CD8-positive, alpha-beta memory T cell (primary cell): ENCODE results near the gene PIK3R1. TPM values are rescaled to one million over a fixed set of nuclear protein-coding genes. Genes with fewer than 3 reads are reported as not detected.

Experiments
- CTCF ChIA-PET: fragments of 350-600 bp; sonication (Branson Sonifier 250); formaldehyde crosslinking; loops from one replicate; lab custom pipeline; 2021; ENCODE audit warnings: antibody characterized with exemption; lab: Charles Lee
- POLR2A ChIA-PET: fragments of 350-600 bp; sonication (Branson Sonifier 250); formaldehyde crosslinking; loops from one replicate; lab custom pipeline; 2021; ENCODE audit warnings: antibody characterized with exemption; lab: Charles Lee
- DNase-seq, 5 donors: peaks; one replicate each; pipeline versions ENCODE4 v3.0.0 to v3.0.0-alpha.2; 2020 to 2022; ENCODE audit warnings: mixed read lengths in 1 of 5
- H3K27ac ChIP-seq: one replicate; pipeline ENCODE4 v1.7.0; 2013; ENCODE audit warnings: low read depth, mild to moderate bottlenecking, low read length, moderate library complexity
- H3K27me3 ChIP-seq: 2 replicates; pipeline ENCODE4 v1.7.0; 2013; ENCODE audit warnings: low read length, mild to moderate bottlenecking; ENCODE audit not compliant: insufficient read depth, poor library complexity, severe bottlenecking
- H3K36me3 ChIP-seq: 2 replicates; pipeline ENCODE4 v1.7.0; 2013; ENCODE audit warnings: mild to moderate bottlenecking, low read length, moderate library complexity; ENCODE audit not compliant: insufficient read depth
- H3K4me1 ChIP-seq: 2 replicates; pipeline ENCODE4 v1.7.0; 2013; ENCODE audit warnings: mild to moderate bottlenecking, low read length, moderate library complexity; ENCODE audit not compliant: insufficient read depth
- H3K4me3 ChIP-seq: 2 replicates; pipeline ENCODE4 v1.7.0; 2013; ENCODE audit warnings: mild to moderate bottlenecking, low read length
- H3K9me3 ChIP-seq: 2 replicates; pipeline ENCODE4 v1.7.0; 2013; ENCODE audit warnings: mild to moderate bottlenecking, low read length
- H3K27ac Mint-ChIP-seq, 8 donors: one replicate each; pipeline ENCODE4 v1.8.0; 2020 to 2021; ENCODE audit warnings: mixed read lengths in 8 of 8, mild to moderate bottlenecking in 6 of 8, inconsistent platforms in 3 of 8, moderate library complexity in 3 of 8
- H3K27me3 Mint-ChIP-seq, 2 donors: one replicate each; pipeline ENCODE4 v1.8.0; 2020 to 2021; ENCODE audit warnings: mixed read lengths in 2 of 2, mild to moderate bottlenecking in 1 of 2, moderate library complexity in 1 of 2
- H3K36me3 Mint-ChIP-seq, 3 donors: one replicate each; pipeline ENCODE4 v1.8.0; 2020 to 2021; ENCODE audit warnings: mixed read lengths in 3 of 3, inconsistent platforms in 1 of 3, mild to moderate bottlenecking in 1 of 3
- H3K4me1 Mint-ChIP-seq, 3 donors: one replicate each; pipeline ENCODE4 v1.8.0; 2020 to 2021; ENCODE audit warnings: mixed read lengths in 3 of 3, inconsistent platforms in 1 of 3, mild to moderate bottlenecking in 1 of 3
- H3K4me3 Mint-ChIP-seq, 7 donors: one replicate each; pipeline ENCODE4 v1.8.0; 2020 to 2021; ENCODE audit warnings: mixed read lengths in 7 of 7, mild to moderate bottlenecking in 6 of 7, moderate library complexity in 4 of 7, inconsistent platforms in 2 of 7
- H3K9me3 Mint-ChIP-seq, 5 donors: one replicate each; pipeline ENCODE4 v1.8.0; 2020 to 2022; ENCODE audit warnings: mixed read lengths in 5 of 5, mild to moderate bottlenecking in 3 of 5, moderate library complexity in 2 of 5, inconsistent platforms in 1 of 5
- polyA plus RNA-seq: library from polyadenylated mRNA; unstranded; fragments of 300-500 nt; fragmentation: Illumina TruSeq; gene quantifications from one replicate; pipeline ENCODE4 v1.2.3, GENCODE V29; 2021
- total RNA-seq, 2 experiments: library from RNA; stranded (reverse); gene quantifications; one replicate each; pipeline ENCODE4 v1.2.3, GENCODE V29; 2021

Gene PIK3R1
- total and polyA plus RNA-seq, 3 experiments from 2014 or later = 46.9 to 75.9 (median 47.9) TPM

DNA sequence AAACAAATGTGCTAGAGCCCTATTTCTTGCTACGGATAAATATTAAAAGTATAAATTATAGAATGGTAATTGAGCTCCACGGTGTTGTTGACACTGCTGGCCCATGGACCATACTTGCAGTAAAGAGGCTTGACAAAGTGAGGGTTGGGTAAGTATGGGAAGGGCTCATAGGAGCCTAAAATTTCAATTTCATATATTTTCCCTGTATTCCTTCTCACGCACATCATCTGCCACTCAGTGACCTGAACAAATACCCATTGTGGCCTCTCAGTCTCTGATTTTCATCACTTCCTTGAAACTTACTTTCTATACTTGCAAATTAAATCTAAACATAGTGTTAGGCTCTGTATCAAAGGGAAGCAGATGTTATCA lies 116.5 kb downstream of the PIK3R1 start:
- Mint-ChIP-seq H3K27me3 (peaks cover 0 to 1% of the 10 kb centered on the region in 2 donors), H3K36me3 (no peaks in the 10 kb centered on the region), H3K9me3 (no peaks in the 10 kb centered on the region), H3K4me3 (no peak overlapping the region), H3K4me1 (no peaks in the 10 kb centered on the region), H3K27ac (no peak overlapping the region)
- no peaks in the 10 kb centered on the region for H3K4me1 ChIP-seq
- H3K27ac ChIP-seq = no peak overlapping the region
- no peak overlapping the region for H3K4me3 ChIP-seq
- POLR2A ChIA-PET = no interaction called here
- no peaks in the 10 kb centered on the region for H3K9me3 ChIP-seq
- no peak for DNase-seq
- no peaks in the 10 kb centered on the region for H3K27me3 ChIP-seq
- CTCF ChIA-PET = no interaction called here
- no peaks in the 10 kb centered on the region for H3K36me3 ChIP-seq

DNA sequence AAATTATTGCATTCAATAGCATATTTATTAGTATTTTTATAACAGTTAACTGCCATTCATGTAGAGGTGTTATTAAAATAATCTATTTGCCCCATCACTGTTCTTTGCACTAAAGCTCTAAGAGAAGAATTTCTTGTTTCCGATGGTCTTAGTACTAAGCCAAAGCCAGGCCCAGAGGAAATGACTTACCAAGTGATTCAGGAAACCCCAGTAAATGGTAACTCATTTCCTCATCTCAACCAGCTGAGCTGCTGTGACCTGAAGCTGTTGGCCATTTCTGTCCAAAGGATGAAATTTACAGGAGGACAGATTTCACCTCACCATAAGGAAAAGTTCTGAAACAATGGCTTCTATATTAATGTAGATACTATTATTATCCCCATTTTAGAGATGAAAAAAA lies 117.0 kb downstream of the PIK3R1 start:
- CTCF ChIA-PET = no interaction called here
- Mint-ChIP-seq H3K27ac (no peak overlapping the region), H3K4me1 (no peaks in the 10 kb centered on the region), H3K4me3 (no peak overlapping the region), H3K27me3 (peaks cover 0 to 1% of the 10 kb centered on the region in 2 donors), H3K36me3 (no peaks in the 10 kb centered on the region), H3K9me3 (no peaks in the 10 kb centered on the region)
- H3K36me3 ChIP-seq = no peaks in the 10 kb centered on the region
- POLR2A ChIA-PET = no interaction called here
- no peaks in the 10 kb centered on the region for H3K27me3 ChIP-seq
- H3K4me3 ChIP-seq = no peak overlapping the region
- H3K27ac ChIP-seq = no peak overlapping the region
- H3K4me1 ChIP-seq = no peaks in the 10 kb centered on the region
- DNase-seq = no peak
- no peaks in the 10 kb centered on the region for H3K9me3 ChIP-seq

DNA sequence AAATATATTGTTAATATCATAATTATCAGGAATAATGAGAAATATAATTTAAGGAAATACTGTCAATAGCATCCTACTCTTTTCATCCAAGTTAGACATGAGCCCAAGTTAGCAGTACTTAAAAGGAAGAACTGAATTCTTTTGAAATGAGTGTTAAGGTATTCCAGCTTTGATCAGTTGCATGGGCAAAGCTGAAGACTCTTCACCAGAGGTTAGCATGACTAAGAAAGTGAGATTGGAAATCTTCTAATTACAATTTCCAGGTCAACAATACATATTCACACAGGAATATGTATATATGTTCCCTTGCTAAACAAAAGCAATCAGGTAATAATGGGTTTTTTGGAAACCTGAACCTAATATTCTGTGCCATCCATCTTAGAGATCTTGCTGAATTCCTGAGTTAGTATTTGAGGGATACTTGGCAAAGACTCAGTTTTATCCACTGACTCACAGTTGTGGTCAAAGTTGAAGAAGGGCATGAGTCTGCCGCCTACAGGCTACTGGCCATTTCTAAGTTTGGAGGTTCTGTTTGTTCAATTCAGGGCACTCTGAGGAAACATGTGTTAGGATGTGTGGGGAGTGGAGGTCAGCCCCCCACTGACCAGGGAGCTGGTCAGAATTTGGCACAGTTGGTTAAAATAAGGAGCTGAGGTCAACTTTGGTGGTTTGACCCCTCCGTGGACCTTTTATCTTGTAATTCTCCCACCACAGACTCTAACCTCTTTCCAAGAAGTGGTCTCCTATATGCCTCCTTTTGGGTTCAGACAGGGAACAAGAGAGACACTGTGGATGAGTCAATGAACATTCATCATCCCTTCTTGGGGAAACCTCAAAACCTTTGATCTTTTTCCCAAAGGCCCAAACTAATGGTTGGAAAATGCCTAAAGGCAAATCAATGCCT lies 118.3 kb downstream of the PIK3R1 start:
- Histone ChIP-seq H3K4me3 (no peak overlapping the region), H3K27me3 (no peaks in the 10 kb centered on the region), H3K9me3 (no peaks in the 10 kb centered on the region), H3K4me1 (no peaks in the 10 kb centered on the region), H3K27ac (no peak overlapping the region), H3K36me3 (no peaks in the 10 kb centered on the region)
- H3K4me1 Mint-ChIP-seq = no peaks in the 10 kb centered on the region
- H3K27ac Mint-ChIP-seq = no peak overlapping the region
- H3K27me3 Mint-ChIP-seq = peaks cover 0 to 1% of the 10 kb centered on the region in 2 donors
- no peak for DNase-seq
- no peaks in the 10 kb centered on the region for H3K9me3 Mint-ChIP-seq
- ChIA-PET POLR2A (no interaction called here), CTCF (no interaction called here)
- no peak overlapping the region for H3K4me3 Mint-ChIP-seq
- no peaks in the 10 kb centered on the region for H3K36me3 Mint-ChIP-seq

DNA sequence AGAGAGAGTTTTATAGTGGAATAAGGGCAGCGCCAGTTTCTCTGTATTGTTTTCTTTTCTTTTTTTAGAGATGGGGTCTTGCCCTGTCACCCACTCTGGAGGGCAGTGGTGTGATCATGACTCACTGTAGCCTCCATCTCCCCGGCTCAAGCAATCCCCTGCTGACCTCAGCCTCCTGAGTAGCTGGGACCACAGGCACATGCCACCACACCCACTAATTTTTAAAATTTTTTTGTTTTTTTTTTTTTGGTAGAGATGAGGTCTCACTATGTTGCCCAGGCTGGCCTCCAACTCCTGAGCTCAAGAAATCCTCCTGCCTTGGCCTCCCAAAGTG lies 119.0 kb downstream of the PIK3R1 start:
- Histone ChIP-seq H3K9me3 (no peaks in the 10 kb centered on the region), H3K27me3 (no peaks in the 10 kb centered on the region), H3K4me3 (no peak overlapping the region), H3K27ac (no peak overlapping the region), H3K36me3 (no peaks in the 10 kb centered on the region), H3K4me1 (no peaks in the 10 kb centered on the region)
- H3K4me1 Mint-ChIP-seq = no peaks in the 10 kb centered on the region
- H3K27ac Mint-ChIP-seq = no peak overlapping the region
- CTCF ChIA-PET = no interaction called here
- H3K4me3 Mint-ChIP-seq = no peak overlapping the region
- POLR2A ChIA-PET = no interaction called here
- no peaks in the 10 kb centered on the region for H3K36me3 Mint-ChIP-seq
- no peaks in the 10 kb centered on the region for H3K9me3 Mint-ChIP-seq
- H3K27me3 Mint-ChIP-seq = peaks cover 0 to 5% of the 10 kb centered on the region in 2 donors
- no peak for DNase-seq

DNA sequence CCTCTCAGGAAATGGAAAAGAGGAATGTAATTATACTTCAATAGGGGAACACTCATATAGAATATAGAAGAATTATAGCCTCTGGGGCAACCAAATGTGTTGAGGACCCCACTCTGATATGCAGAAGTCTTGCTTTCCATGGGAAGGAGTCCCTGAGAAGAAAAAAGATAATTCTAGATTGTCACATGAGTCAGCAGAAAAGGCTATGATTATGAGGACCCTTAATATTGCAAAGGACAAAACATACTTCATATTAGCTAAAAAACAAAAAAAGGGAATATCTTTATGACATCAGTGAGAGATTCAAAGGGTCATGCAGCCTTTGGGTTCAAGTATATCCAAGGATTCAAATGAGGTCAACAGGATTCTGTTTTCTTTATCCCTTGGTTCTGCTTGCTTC lies 119.5 kb downstream of the PIK3R1 start:
- Mint-ChIP-seq H3K4me1 (no peaks in the 10 kb centered on the region), H3K27me3 (peaks cover 0 to 5% of the 10 kb centered on the region in 2 donors), H3K27ac (peak overlapping the region in 1 of 8 donors; percentile 27), H3K9me3 (no peaks in the 10 kb centered on the region), H3K36me3 (no peaks in the 10 kb centered on the region), H3K4me3 (no peak overlapping the region)
- CTCF ChIA-PET = no interaction called here
- H3K27ac ChIP-seq = no peak overlapping the region
- no peak for DNase-seq
- no peaks in the 10 kb centered on the region for H3K9me3 ChIP-seq
- H3K4me3 ChIP-seq = no peak overlapping the region
- no peaks in the 10 kb centered on the region for H3K36me3 ChIP-seq
- no peaks in the 10 kb centered on the region for H3K4me1 ChIP-seq
- no peaks in the 10 kb centered on the region for H3K27me3 ChIP-seq
- POLR2A ChIA-PET = no interaction called here

DNA sequence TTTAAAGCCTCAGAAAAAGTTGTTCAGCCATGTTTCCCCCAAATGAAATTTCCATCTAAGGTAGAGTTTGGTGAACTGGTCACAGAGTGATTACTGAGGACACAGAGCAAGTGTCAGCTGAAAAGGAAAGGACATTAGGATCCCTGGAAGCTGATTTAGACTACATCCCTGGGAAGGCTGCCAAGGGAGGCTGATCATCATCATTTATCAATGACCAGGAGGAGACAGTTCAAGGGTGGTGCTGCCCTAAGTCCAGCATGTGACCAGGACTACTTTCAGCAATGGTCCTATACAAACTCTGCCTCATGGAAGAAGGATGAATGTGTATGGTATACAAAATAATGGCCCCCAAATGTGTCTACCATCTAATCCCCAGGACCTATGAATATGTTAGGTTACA lies 120.6 kb downstream of the PIK3R1 start:
- Histone ChIP-seq H3K9me3 (no peaks in the 10 kb centered on the region), H3K4me3 (no peak overlapping the region), H3K27me3 (no peaks in the 10 kb centered on the region), H3K36me3 (no peaks in the 10 kb centered on the region), H3K4me1 (no peaks in the 10 kb centered on the region), H3K27ac (no peak overlapping the region)
- Mint-ChIP-seq H3K4me1 (no peaks in the 10 kb centered on the region), H3K4me3 (no peak overlapping the region), H3K27me3 (peaks cover 0 to 5% of the 10 kb centered on the region in 2 donors), H3K27ac (no peak overlapping the region), H3K9me3 (no peaks in the 10 kb centered on the region), H3K36me3 (no peaks in the 10 kb centered on the region)
- ChIA-PET POLR2A (no interaction called here), CTCF (no interaction called here)
- no peak for DNase-seq

DNA sequence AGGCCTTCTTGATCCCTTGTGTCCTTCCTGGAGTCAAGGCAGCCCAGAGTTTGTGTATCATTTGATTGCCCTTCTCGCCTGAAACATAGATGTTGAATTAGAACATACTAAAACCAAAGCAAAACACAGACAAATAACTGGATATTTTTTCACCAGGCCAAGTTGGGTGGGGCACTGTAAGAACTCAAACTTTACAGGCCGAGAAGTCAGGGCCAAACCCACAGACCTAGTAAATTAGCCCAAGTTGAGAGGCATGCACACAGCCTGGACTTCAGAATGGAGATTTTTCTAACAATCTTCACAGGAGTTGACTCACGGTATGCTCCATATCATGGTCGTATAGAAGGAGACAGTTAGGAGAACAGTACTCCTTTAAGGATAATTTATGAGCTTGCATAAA lies 121.7 kb downstream of the PIK3R1 start:
- ChIA-PET POLR2A (no interaction called here), CTCF (interaction anchor here (1.3 kb wide), 1 partner anchor 51 kb away, joined by 3 read pairs; no protein-coding TSS in a partner anchor)
- Histone ChIP-seq H3K9me3 (no peaks in the 10 kb centered on the region), H3K27me3 (no peaks in the 10 kb centered on the region), H3K4me1 (no peaks in the 10 kb centered on the region), H3K27ac (no peak overlapping the region), H3K36me3 (no peaks in the 10 kb centered on the region), H3K4me3 (no peak overlapping the region)
- Mint-ChIP-seq H3K4me3 (no peak overlapping the region), H3K36me3 (no peaks in the 10 kb centered on the region), H3K4me1 (no peaks in the 10 kb centered on the region), H3K27ac (no peak overlapping the region), H3K9me3 (no peaks in the 10 kb centered on the region), H3K27me3 (peaks cover 0 to 5% of the 10 kb centered on the region in 2 donors)
- DNase-seq = no peak

DNA sequence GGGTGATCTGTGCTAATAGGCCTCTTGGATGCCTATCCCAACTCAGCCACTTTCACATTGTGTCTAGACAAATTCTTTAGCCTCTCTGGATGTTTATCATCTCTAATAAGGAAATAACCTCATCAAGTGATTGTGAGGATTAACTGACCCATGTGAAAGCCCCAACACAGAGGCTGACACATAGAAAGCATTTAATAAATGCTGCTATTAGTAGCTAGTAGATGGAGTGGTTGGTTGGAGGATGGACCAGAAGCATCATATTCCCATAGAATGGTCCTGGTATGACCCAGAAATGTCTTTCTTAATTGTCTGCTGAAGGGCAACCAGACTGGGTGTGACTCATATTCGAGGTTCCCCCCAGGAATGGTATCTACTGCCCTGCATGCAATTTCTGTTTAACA lies 124.4 kb downstream of the PIK3R1 start:
- Histone ChIP-seq H3K9me3 (no peaks in the 10 kb centered on the region), H3K27me3 (no peaks in the 10 kb centered on the region), H3K27ac (no peak overlapping the region), H3K36me3 (no peaks in the 10 kb centered on the region), H3K4me1 (peaks cover 10% of the 10 kb centered on the region), H3K4me3 (no peak overlapping the region)
- H3K9me3 Mint-ChIP-seq = no peaks in the 10 kb centered on the region
- peaks cover 9 to 15% (median 10%) of the 10 kb centered on the region in 3 donors for H3K4me1 Mint-ChIP-seq
- CTCF ChIA-PET = no interaction called here
- POLR2A ChIA-PET = no interaction called here
- peak overlapping the region in 1 of 8 donors; percentile 16 for H3K27ac Mint-ChIP-seq
- H3K4me3 Mint-ChIP-seq = no peak overlapping the region
- H3K36me3 Mint-ChIP-seq = no peaks in the 10 kb centered on the region
- DNase-seq = no peak
- peaks cover 0 to 3% of the 10 kb centered on the region in 2 donors for H3K27me3 Mint-ChIP-seq
